Muscle layer of colon (tissue), 2 donors: ENCODE results near the gene VAMP1.

ENCODE experiments used
- H3K27ac ChIP-seq: one replicate; pipeline ENCODE4 v1.7.0; 2013; ENCODE audit warnings: low read depth, mild to moderate bottlenecking, low read length, moderate library complexity
- H3K27me3 ChIP-seq, 2 donors: one replicate each; pipeline ENCODE4 v1.7.0; 2013; ENCODE audit warnings: low read length in 2 of 2, mild to moderate bottlenecking in 2 of 2; ENCODE audit not compliant: insufficient read depth in 2 of 2, control insufficient read depth in 1 of 2
- H3K36me3 ChIP-seq: one replicate; pipeline ENCODE4 v1.7.0; 2013; ENCODE audit warnings: mild to moderate bottlenecking, low read length; ENCODE audit not compliant: insufficient read depth
- H3K4me1 ChIP-seq: one replicate; pipeline ENCODE4 v1.7.0; 2013; ENCODE audit warnings: mild to moderate bottlenecking, low read length; ENCODE audit not compliant: insufficient read depth
- H3K4me3 ChIP-seq, 2 donors: one replicate each; pipeline ENCODE4 v1.7.0; 2013; ENCODE audit warnings: low read length in 2 of 2, low read depth in 1 of 2, mild to moderate bottlenecking in 1 of 2, moderate library complexity in 1 of 2
- H3K9ac ChIP-seq: one replicate; pipeline ENCODE4 v1.7.0; 2013; ENCODE audit warnings: low read length
- H3K9me3 ChIP-seq: one replicate; pipeline ENCODE4 v1.7.0; 2013; ENCODE audit warnings: mild to moderate bottlenecking, low read length
- donor health status: abdominal sarcoma.
- donor health status: Adenocarcinoma of cecum.

The VAMP1 gene

DNA sequence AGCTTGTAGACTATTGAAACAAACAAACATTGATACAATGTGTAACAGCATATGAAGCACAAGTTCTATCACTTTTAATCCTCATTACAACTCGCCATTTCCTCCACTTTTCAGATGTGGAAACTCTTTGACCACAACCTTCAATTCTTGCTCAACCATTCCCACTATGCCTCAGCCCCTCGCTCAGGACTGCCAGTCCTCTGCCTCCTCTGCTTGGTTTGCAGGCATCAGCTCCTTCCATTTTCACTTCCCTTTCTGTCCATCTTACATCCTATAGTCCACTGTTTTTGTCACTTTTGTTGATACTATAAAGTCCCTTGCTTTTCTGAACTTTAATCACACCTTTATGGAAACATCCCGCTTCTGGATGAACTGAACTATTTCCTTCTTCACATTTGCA lies 53.9 kb downstream of the VAMP1 start:
- no peak overlapping the region for H3K4me3 ChIP-seq
- no peak overlapping the region for H3K27ac ChIP-seq
- no peaks in the 10 kb centered on the region for H3K27me3 ChIP-seq
- no peaks in the 10 kb centered on the region for H3K36me3 ChIP-seq
- H3K9ac ChIP-seq: no peak overlapping the region
- no peaks in the 10 kb centered on the region for H3K9me3 ChIP-seq
- H3K4me1 ChIP-seq: peaks cover 9% of the 10 kb centered on the region
